Dendritic cell treated with granulocyte-macrophage colony-stimulating factor and Interleukin-4, amounts not matched to agents 40 ng/mL and 50 ng/mL, for 4 days (primary cell): ENCODE measurements around the gene C11orf42.
"Not testable (repeated sequence)": the region's sequence is repeated elsewhere in the genome, so short reads cannot be mapped to it uniquely, and the experiment has no call there.

ENCODE experiments used
- H3K27ac Mint-ChIP-seq: one replicate; pipeline ENCODE4 v1.8.0; 2022; ENCODE audit warnings: mild to moderate bottlenecking, mixed read lengths
- H3K27me3 Mint-ChIP-seq: one replicate; pipeline ENCODE4 v1.8.0; 2022; ENCODE audit warnings: mild to moderate bottlenecking, mixed read lengths
- H3K36me3 Mint-ChIP-seq: one replicate; pipeline ENCODE4 v1.8.0; 2022; ENCODE audit warnings: low read depth, mixed read lengths
- H3K4me1 Mint-ChIP-seq: one replicate; pipeline ENCODE4 v1.8.0; 2022; ENCODE audit warnings: low read depth, mixed read lengths
- H3K4me3 Mint-ChIP-seq: one replicate; pipeline ENCODE4 v1.8.0; 2022; ENCODE audit warnings: mild to moderate bottlenecking, moderate library complexity, mixed read lengths
- H3K9me3 Mint-ChIP-seq: one replicate; pipeline ENCODE4 v1.8.0; 2022; ENCODE audit warnings: mixed read lengths
- intact Hi-C: fragments of 100-400 bp; cut with micrococcal nuclease; formaldehyde crosslinking; loops from one replicate; pipeline ENCODE4 v1.15.0; 2022

The C11orf42 gene

DNA sequence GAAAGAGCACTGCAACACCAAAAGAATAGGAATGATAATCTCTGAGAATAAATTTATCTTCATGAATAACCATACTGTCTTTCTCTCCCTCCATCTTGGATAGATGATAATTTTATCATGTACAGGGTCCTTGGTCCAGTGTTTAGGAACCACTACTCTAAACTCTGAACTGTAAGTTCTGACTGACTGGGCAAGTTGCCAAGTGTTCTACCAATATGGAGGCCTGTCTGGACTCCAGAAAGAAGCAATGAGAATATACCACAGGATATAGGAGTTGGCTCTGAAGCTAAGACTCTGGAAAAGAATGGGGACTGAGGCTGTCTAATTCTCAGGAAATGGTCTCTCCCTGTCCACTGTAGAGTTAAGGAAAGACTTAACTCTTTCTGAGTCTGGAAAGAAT is 27.5 kb downstream of the C11orf42 start:
- H3K4me1 Mint-ChIP-seq = peaks cover 63% of the 10 kb centered on the region
- no peaks in the 10 kb centered on the region for H3K9me3 Mint-ChIP-seq
- H3K27ac Mint-ChIP-seq = no peak overlapping the region

DNA sequence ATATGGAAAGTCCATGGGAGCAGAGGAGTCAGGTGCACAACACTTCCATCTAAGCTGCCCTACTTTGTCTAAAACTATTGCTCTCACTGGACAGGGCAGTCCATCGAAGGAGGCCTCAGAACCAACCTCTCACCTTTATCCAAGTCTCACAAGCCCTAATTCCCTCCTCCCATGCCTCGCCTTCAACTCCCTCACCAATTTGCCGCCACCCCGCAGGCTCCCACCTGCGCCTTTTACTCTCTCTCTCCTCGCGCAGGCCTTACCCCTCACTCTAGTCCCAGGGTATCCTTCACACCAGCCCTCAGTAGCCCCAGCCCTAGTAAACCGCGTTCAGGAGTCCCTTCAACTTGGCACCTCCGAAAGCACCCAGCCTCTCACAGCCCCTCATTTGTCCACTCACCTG is 28.6 kb downstream of the C11orf42 start:
- H3K36me3 Mint-ChIP-seq = peaks cover 18% of the 10 kb centered on the region
- H3K27me3 Mint-ChIP-seq = no peaks in the 10 kb centered on the region
- no peaks in the 10 kb centered on the region for H3K9me3 Mint-ChIP-seq
- H3K4me1 Mint-ChIP-seq = peaks cover 57% of the 10 kb centered on the region
- H3K27ac Mint-ChIP-seq = peak overlapping the region; percentile 95
- H3K4me3 Mint-ChIP-seq = peak overlapping the region; percentile 96
- intact Hi-C loops = loop anchor here (2.0 to 10.0 kb wide), 2 partner anchors 247 to 549 kb away; partner anchors contain the start of genes ARFIP2, TIMM10B, TRIM22 and TRIM5

More for the DNA sequence above, 27.5 kb downstream of the C11orf42 start:
- Mint-ChIP-seq H3K36me3 (peaks cover 25% of the 10 kb centered on the region), H3K27me3 (no peaks in the 10 kb centered on the region), H3K4me3 (no peak overlapping the region)
- intact Hi-C loops = loop anchor here (10.0 kb wide), 1 partner anchor 548 kb away; the partner anchor contains the start of genes TRIM22 and TRIM5

DNA sequence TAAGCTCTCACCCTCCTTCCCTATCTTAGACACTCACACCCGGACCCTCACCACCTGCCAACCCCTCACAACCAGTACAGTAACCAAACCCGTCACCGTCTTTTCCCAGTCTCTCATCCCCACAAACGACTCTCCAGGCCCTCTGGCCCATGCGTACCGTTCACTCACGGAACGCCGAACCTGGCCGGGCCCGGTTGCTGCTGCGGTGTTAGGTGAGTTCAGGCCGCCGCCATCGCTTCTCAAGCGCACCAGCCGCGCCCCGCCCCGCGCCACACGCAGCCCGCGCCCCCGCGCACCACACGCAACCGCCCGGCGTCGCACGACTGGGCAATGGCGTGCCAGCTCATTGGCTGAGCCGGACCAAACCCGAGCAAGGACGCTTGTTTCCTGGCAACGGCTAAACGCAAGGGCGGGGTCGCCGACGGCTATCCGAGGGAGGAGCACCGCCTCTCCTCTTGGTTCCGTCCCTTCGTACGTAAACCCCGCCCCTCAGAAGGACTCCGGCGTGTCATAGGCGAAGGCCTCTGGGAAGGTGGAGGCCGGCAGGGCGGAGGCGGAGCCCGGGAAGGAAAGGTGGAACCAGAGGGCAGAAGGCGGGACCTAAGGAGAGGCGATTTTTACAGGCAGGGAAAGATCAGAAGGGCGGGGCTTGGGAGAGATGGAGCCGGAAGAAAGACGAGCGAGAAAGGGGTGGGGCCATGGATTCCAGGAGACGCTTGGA is 29.2 kb downstream of the C11orf42 start, which contains the start of gene FHIP1B:
FHIP1B (minus strand) TSS at position 250 of the 721 bp plus-strand sequence. CDS start 10,120 bp downstream, outside the sequence.
- intact Hi-C loops = loop anchor here (2.0 to 10.0 kb wide), 3 partner anchors 246 to 550 kb away; partner anchors contain the start of genes ARFIP2, TAF10, TIMM10B and TRIM22
- H3K4me1 Mint-ChIP-seq = peaks cover 57% of the 10 kb centered on the region
- H3K4me3 Mint-ChIP-seq = peak within 1 kb of the TSS; percentile 96
- peak within 1 kb of the TSS; percentile 95 for H3K27ac Mint-ChIP-seq
- H3K36me3 Mint-ChIP-seq = peaks cover 12% of the 10 kb centered on the region
- no peaks in the 10 kb centered on the region for H3K9me3 Mint-ChIP-seq
- no peaks in the 10 kb centered on the region for H3K27me3 Mint-ChIP-seq

DNA sequence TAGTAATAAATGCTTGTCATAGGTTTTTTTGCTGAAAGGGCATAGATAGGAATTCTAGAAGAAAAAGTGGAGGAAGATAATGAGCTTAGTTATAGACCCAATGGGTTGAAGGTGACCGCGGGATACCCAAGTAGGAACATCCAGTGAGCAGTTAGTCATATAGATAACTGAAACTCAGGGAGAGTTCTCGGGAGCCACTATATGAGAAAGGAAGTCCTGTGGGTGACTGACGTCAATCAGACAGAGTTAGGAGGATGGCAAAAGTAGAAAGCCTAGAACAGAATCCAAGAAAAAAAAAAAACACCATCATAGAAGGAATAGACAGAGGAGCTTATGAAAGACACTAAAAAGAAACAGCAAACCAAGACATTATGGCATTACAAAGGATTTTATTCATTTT is 31.9 kb downstream of the C11orf42 start:
- intact Hi-C loops = loop anchor here (5.0 to 10.0 kb wide), 2 partner anchors 375 to 552 kb away; partner anchors contain the start of genes TAF10, TRIM22 and TRIM5
- H3K27ac Mint-ChIP-seq = no peak overlapping the region
- no peaks in the 10 kb centered on the region for H3K27me3 Mint-ChIP-seq
- H3K36me3 Mint-ChIP-seq = peaks cover 10% of the 10 kb centered on the region
- peaks cover 47% of the 10 kb centered on the region for H3K4me1 Mint-ChIP-seq
- H3K9me3 Mint-ChIP-seq = no peaks in the 10 kb centered on the region
- no peak overlapping the region for H3K4me3 Mint-ChIP-seq

DNA sequence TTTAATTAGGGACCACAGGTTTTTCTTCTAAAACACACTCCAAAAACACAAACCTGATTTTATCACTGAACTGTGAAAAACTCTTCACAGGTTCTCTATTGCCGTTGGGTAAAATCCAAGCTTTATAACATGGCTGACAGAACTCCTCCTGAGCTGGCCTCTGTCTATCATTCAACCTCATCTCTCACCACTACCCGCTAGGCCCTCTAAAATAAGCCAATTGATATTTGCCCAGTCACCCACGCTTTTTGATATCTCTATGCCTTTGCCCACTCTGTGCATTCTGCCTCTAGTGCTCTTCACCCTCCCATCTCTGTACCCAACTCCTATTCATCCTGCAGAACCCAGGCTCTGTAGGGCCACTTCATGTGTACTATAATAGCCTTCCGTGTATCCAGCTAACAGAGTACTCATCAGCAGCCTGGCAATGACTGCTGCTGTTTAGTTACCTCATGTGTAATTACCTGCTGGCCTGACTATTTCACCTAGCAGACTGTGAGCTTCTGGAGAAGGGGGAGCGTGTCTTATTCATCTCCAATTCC is 32.5 kb downstream of the C11orf42 start:
- Mint-ChIP-seq H3K27ac (no peak overlapping the region), H3K36me3 (peaks cover 10% of the 10 kb centered on the region), H3K4me3 (no peak overlapping the region), H3K4me1 (peaks cover 46% of the 10 kb centered on the region), H3K9me3 (no peaks in the 10 kb centered on the region), H3K27me3 (no peaks in the 10 kb centered on the region)
- intact Hi-C loops = loop anchor here (5.0 to 10.0 kb wide), 2 partner anchors 374 to 553 kb away; partner anchors contain the start of genes TAF10, TRIM22 and TRIM5

DNA sequence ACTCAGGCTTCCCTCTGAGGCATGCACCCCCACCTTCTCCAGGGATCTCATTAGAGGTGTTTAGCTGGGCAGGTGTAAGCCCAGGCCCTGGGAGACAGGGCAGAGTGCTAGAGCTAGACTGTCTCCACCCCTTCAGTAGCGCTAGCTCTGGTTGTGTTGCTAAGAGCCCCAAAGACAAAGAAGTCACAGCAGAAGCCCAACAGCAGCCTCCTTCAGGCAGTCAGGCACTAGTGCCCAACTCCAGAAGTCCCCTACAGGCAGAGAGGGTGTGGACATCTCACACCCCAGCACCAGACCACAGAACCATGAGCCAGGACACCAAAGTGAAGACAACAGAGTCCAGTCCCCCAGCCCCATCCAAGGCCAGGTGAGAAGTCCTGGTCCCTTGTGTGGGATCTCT is 33.5 kb downstream of the C11orf42 start, which contains the start of gene CNGA4:
CNGA4 (plus strand) TSS at position 188 of the 400 bp plus-strand sequence; CDS start at position 306, 118 bp downstream.
- Mint-ChIP-seq H3K4me1 (peaks cover 35% of the 10 kb centered on the region), H3K9me3 (no peaks in the 10 kb centered on the region), H3K27me3 (no peaks in the 10 kb centered on the region), H3K4me3 (no peak within 1 kb of the TSS), H3K36me3 (peaks cover 8% of the 10 kb centered on the region), H3K27ac (no peak within 1 kb of the TSS)
- intact Hi-C loops = loop anchor here (5.0 to 10.0 kb wide), 2 partner anchors 373 to 554 kb away; partner anchors contain the start of genes TAF10, TRIM22 and TRIM5

DNA sequence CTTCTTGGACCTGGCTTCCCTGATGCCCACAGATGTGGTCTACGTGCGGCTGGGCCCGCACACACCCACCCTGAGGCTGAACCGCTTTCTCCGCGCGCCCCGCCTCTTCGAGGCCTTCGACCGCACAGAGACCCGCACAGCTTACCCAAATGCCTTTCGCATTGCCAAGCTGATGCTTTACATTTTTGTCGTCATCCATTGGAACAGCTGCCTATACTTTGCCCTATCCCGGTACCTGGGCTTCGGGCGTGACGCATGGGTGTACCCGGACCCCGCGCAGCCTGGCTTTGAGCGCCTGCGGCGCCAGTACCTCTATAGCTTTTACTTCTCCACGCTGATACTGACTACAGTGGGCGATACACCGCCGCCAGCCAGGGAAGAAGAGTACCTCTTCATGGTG is 34.8 kb downstream of the C11orf42 start:
- Mint-ChIP-seq H3K36me3 (no peaks in the 10 kb centered on the region), H3K27ac (peak overlapping the region; percentile 63), H3K9me3 (no peaks in the 10 kb centered on the region), H3K4me1 (peaks cover 28% of the 10 kb centered on the region), H3K27me3 (no peaks in the 10 kb centered on the region), H3K4me3 (no peak overlapping the region)
- intact Hi-C loops = no loop called here

DNA sequence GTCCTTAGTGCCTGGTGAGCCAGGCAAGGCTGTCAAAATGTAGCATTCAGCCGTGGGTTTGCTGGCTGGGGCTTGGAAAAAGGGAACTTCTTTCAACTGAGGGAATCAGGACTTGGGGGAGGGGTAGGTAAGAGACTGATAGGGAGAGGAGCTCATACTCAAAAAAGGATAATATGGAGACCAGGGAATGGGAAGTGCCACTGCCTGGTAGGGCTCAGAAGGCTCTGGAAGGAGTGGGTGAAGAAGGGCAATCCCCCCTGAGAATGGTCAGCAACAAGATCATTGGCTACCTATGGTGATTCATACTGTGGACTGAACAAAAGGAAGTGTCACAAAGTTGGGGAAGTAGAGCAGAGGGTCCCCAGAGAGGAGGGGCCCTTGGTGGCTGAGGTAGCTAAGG is 35.4 kb downstream of the C11orf42 start:
- Mint-ChIP-seq H3K36me3 (no peaks in the 10 kb centered on the region), H3K27ac (peak overlapping the region; percentile 63), H3K4me3 (no peak overlapping the region), H3K27me3 (no peaks in the 10 kb centered on the region), H3K9me3 (no peaks in the 10 kb centered on the region), H3K4me1 (peaks cover 23% of the 10 kb centered on the region)
- intact Hi-C loops = no loop called here

DNA sequence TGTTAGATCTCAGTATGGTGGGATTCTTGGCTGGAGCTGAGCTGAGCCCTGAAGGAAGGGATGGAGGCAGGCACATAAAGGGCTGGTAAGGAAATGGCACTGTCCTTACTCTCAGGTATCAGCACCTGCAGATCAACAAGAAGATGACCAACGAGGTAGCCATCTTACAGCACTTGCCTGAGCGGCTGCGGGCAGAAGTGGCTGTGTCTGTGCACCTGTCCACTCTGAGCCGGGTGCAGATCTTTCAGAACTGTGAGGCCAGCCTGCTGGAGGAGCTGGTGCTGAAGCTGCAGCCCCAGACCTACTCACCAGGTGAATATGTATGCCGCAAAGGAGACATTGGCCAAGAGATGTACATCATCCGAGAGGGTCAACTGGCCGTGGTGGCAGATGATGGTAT is 36.0 kb downstream of the C11orf42 start:
- intact Hi-C loops = no loop called here
- Mint-ChIP-seq H3K27me3 (no peaks in the 10 kb centered on the region), H3K27ac (no peak overlapping the region), H3K9me3 (no peaks in the 10 kb centered on the region), H3K36me3 (no peaks in the 10 kb centered on the region), H3K4me3 (no peak overlapping the region), H3K4me1 (peaks cover 23% of the 10 kb centered on the region)

DNA sequence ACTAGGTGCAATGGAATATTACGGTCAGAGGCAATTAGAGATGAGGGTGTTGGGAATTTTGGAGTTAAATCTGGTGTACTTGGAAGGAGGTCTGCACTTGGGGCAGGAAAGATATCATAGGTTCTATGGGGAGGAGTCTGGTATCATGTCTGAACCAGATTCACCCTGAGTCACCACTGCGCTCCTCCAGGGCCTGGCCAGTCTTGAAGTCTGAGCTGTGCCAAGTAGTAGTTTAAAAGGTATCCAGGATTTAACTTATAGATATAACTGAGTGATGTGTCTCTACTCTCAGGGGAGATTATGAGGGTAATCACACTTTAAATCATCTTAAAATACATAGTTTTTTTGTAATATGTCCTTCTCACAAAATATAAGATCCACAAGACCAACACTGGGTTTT is 40.2 kb downstream of the C11orf42 start:
- Mint-ChIP-seq H3K4me1 (peaks cover 12% of the 10 kb centered on the region), H3K27ac (no peak overlapping the region), H3K4me3 (no peak overlapping the region), H3K36me3 (no peaks in the 10 kb centered on the region), H3K9me3 (no peaks in the 10 kb centered on the region), H3K27me3 (peaks cover 2% of the 10 kb centered on the region)
- intact Hi-C loops = no loop called here

DNA sequence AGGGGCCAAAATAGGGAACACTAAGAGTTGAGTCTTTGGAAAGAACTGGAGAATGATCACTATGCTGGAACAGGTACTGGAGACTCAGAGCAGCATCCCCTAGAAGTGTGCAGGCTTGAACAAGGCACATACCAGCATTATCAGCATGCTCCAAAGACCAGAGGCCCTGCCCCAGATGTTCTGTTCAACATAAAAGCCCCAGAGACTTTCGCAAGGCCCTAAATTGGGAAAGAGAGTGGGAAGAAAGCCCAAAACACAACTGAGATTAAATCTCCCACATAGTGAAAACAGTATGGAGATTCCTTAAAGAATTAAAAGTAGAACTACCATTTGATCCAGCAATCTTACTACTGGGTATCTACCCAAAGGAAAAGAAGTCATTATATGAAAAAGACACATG is 42.9 kb downstream of the C11orf42 start:
- peaks cover 2% of the 10 kb centered on the region for H3K27me3 Mint-ChIP-seq
- H3K4me1 Mint-ChIP-seq = peaks cover 5% of the 10 kb centered on the region
- no peaks in the 10 kb centered on the region for H3K9me3 Mint-ChIP-seq
- H3K36me3 Mint-ChIP-seq = no peaks in the 10 kb centered on the region
- H3K27ac Mint-ChIP-seq = no peak overlapping the region
- intact Hi-C loops = no loop called here
- no peak overlapping the region for H3K4me3 Mint-ChIP-seq

DNA sequence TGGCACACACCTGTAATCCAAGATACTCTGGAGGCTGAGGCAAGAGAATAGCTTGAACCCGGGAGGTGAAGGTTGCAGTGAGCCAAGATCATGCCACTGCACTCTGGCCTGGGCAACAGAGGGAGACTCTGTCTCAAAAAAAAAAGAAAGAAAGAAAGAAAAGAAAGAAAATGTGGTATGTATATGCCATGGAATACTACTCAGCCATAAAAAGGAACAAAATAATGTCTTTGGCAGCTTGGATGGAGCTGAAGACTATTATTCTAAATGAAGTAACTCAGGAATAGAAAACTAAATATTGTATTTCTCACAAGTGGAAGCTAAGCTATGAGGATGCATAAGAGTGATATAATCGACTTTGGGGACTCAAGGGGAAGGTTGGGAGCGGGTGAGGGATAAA is 43.5 kb downstream of the C11orf42 start:
- H3K27ac Mint-ChIP-seq, H3K27me3 Mint-ChIP-seq, H3K4me1 Mint-ChIP-seq, intact Hi-C loops, H3K36me3 Mint-ChIP-seq, H3K9me3 Mint-ChIP-seq, H3K4me3 Mint-ChIP-seq: not testable (repeated sequence)

DNA sequence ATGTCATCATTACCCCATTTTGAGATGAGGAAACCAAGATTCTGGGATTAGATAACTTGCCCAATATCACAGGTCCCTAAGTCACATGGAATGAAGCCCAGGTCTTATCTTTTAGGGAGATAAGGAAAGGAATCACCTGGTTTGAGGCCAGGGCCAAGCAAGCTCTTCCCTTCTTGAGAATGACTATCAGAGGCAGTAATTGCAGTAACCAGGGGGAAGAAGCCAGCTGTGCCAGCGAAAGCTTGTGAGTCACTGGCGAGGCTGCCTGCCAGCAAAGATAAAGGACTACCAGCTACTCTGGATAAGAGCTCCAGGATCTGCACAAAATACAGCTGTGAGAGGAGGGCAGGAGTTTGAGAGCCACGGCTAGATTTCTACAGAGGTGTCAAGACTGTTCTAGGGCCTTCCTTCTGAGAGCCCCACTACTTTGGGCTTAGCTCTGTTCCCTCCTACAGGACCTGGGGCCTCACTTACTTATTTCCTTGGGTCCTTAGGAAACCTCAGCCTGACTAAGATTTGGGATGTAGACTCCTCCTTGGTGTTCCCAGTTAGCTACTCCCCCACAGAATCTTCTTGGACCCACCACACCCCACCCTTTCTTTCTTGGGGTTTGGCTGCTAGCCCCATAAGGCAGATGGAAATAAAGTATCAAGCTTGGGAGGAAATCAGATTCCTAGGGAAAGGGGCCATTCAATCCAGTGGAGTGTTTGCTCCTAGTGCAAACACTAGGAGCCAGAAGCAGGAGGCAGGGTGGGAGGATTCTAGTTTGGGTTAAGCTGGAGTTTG is 44.6 kb downstream of the C11orf42 start:
- Mint-ChIP-seq H3K4me3 (no peak overlapping the region), H3K9me3 (no peaks in the 10 kb centered on the region)

More for the DNA sequence above, 44.6 kb downstream of the C11orf42 start:
- Mint-ChIP-seq H3K27me3 (peaks cover 2% of the 10 kb centered on the region), H3K4me1 (peaks cover 5% of the 10 kb centered on the region), H3K27ac (no peak overlapping the region), H3K36me3 (no peaks in the 10 kb centered on the region)
- intact Hi-C loops = no loop called here
